ENCODE data around the gene ATP4B.

ATP4B gene

GRCh38 chr13:113663934-113664333 is 5.9 kb upstream of the ATP4B start:
- no peaks in the 10 kb centered on the region for H3K9me2 ChIP-seq (replicated peaks; ENCODE audit: low read depth, low read length)
- H3K27me3 ChIP-seq (ENCODE audit: insufficient read depth, low read length, poor library complexity, severe bottlenecking) = no peaks in the 10 kb centered on the region
- no peaks in the 10 kb centered on the region for H3K36me3 ChIP-seq (ENCODE audit: insufficient read depth, low read length)
- no peak for TF ChIP-seq CTCF (conservative IDR thresholded peaks at IDR 0.05; ENCODE audit: low read length)
- TF ChIP-seq EZH2phosphoT487 (IDR thresholded peaks at IDR 0.05; ENCODE audit: borderline replicate concordance) = no peak
- H4K20me1 ChIP-seq (ENCODE audit: insufficient read depth, low read length, poor library complexity, severe bottlenecking) = no peaks in the 10 kb centered on the region
- no peaks in the 10 kb centered on the region for H3K4me1 ChIP-seq (ENCODE audit: insufficient read depth, low read length, poor library complexity, severe bottlenecking)
- no peaks in the 10 kb centered on the region for H3K79me2 ChIP-seq (ENCODE audit: insufficient read depth, low read length)
- H3K9ac ChIP-seq (ENCODE audit: low read depth, low read length, poor library complexity, severe bottlenecking) = no peak overlapping the region
- H3F3A ChIP-seq (ENCODE audit: low read depth) = no peaks in the 10 kb centered on the region
- no peak overlapping the region for H3K4me2 ChIP-seq (ENCODE audit: low read depth, low read length, poor library complexity, severe bottlenecking)
- H2AFZ ChIP-seq (ENCODE audit: low read length) = no peak overlapping the region
- H3K4me3 ChIP-seq (ENCODE audit: low read length, poor library complexity, severe bottlenecking) = no peak overlapping the region
- no peaks in the 10 kb centered on the region for H3K9me3 ChIP-seq (ENCODE audit: insufficient read depth, low read depth, low read length)

- H2AFZ ChIP-seq (ENCODE audit: low read length) = no peak overlapping the region
- H3F3A ChIP-seq (ENCODE audit: low read depth) = no peaks in the 10 kb centered on the region
- H3K9me3 ChIP-seq (ENCODE audit: insufficient read depth, low read depth, low read length) = no peaks in the 10 kb centered on the region
- TF ChIP-seq CTCF (conservative IDR thresholded peaks at IDR 0.05; ENCODE audit: low read length) (no peak), EZH2phosphoT487 (IDR thresholded peaks at IDR 0.05; ENCODE audit: borderline replicate concordance) (no peak)
- H3K4me1 ChIP-seq (ENCODE audit: insufficient read depth, low read length, poor library complexity, severe bottlenecking) = no peaks in the 10 kb centered on the region
- H3K9ac ChIP-seq (ENCODE audit: low read depth, low read length, poor library complexity, severe bottlenecking) = no peak overlapping the region
- H3K79me2 ChIP-seq (ENCODE audit: insufficient read depth, low read length) = no peaks in the 10 kb centered on the region
- no peaks in the 10 kb centered on the region for H3K27me3 ChIP-seq (ENCODE audit: insufficient read depth, low read length, poor library complexity, severe bottlenecking)
- H3K9me2 ChIP-seq (replicated peaks; ENCODE audit: low read depth, low read length) = no peaks in the 10 kb centered on the region
- H3K4me3 ChIP-seq (ENCODE audit: low read length, poor library complexity, severe bottlenecking) = no peak overlapping the region
- H3K36me3 ChIP-seq (ENCODE audit: insufficient read depth, low read length) = no peaks in the 10 kb centered on the region
- H3K4me2 ChIP-seq (ENCODE audit: low read depth, low read length, poor library complexity, severe bottlenecking) = no peak overlapping the region
- H4K20me1 ChIP-seq (ENCODE audit: insufficient read depth, low read length, poor library complexity, severe bottlenecking) = no peaks in the 10 kb centered on the region
Measured at GRCh38 chr13:113661509-113661908, 3.5 kb upstream of the ATP4B start.

GRCh38 chr13:113660066-113660465 is 2.1 kb upstream of the ATP4B start:
- Histone ChIP-seq H3K9me2 (replicated peaks; ENCODE audit: low read depth, low read length) (no peaks in the 10 kb centered on the region), H3K27me3 (ENCODE audit: insufficient read depth, low read length, poor library complexity, severe bottlenecking) (no peaks in the 10 kb centered on the region), H3K4me1 (ENCODE audit: insufficient read depth, low read length, poor library complexity, severe bottlenecking) (no peaks in the 10 kb centered on the region), H4K20me1 (ENCODE audit: insufficient read depth, low read length, poor library complexity, severe bottlenecking) (no peaks in the 10 kb centered on the region), H3K79me2 (ENCODE audit: insufficient read depth, low read length) (no peaks in the 10 kb centered on the region), H3K9ac (ENCODE audit: low read depth, low read length, poor library complexity, severe bottlenecking) (no peak overlapping the region), H3K4me3 (ENCODE audit: low read length, poor library complexity, severe bottlenecking) (no peak overlapping the region), H2AFZ (ENCODE audit: low read length) (no peak overlapping the region), H3F3A (ENCODE audit: low read depth) (no peaks in the 10 kb centered on the region), H3K36me3 (ENCODE audit: insufficient read depth, low read length) (no peaks in the 10 kb centered on the region), H3K9me3 (ENCODE audit: insufficient read depth, low read depth, low read length) (no peaks in the 10 kb centered on the region), H3K4me2 (ENCODE audit: low read depth, low read length, poor library complexity, severe bottlenecking) (no peak overlapping the region)
- TF ChIP-seq EZH2phosphoT487 (IDR thresholded peaks at IDR 0.05; ENCODE audit: borderline replicate concordance) = no peak
- no peak for TF ChIP-seq CTCF (conservative IDR thresholded peaks at IDR 0.05; ENCODE audit: low read length)
